Ectodermal cell (in vitro differentiated cells): ENCODE data around the gene ACVRL1. TPM values are rescaled to one million over a fixed set of nuclear protein-coding genes. Genes with fewer than 3 reads are reported as not detected.

Experiments
- H3K27ac ChIP-seq: 2 replicates; pipeline ENCODE4 v1.7.0; 2013; ENCODE audit warnings: mild to moderate bottlenecking, low read depth, low read length; ENCODE audit not compliant: insufficient read depth, poor library complexity, severe bottlenecking
- H3K27me3 ChIP-seq: 2 replicates; pipeline ENCODE4 v1.7.0; 2013; ENCODE audit warnings: mild to moderate bottlenecking, low read length; ENCODE audit not compliant: insufficient read depth, control insufficient read depth, poor library complexity, severe bottlenecking
- H3K36me3 ChIP-seq: one replicate; pipeline ENCODE4 v1.7.0; 2013; ENCODE audit warnings: low read length; ENCODE audit not compliant: control insufficient read depth, insufficient read depth
- H3K4me1 ChIP-seq: one replicate; pipeline ENCODE4 v1.7.0; 2013; ENCODE audit warnings: low read length; ENCODE audit not compliant: control insufficient read depth, insufficient read depth
- H3K4me3 ChIP-seq: 2 replicates; pipeline ENCODE4 v1.7.0; 2013; ENCODE audit warnings: low read depth, low read length, control low read depth; ENCODE audit not compliant: insufficient read depth
- H3K9me3 ChIP-seq: 2 replicates; pipeline ENCODE4 v1.7.0; 2013; ENCODE audit warnings: mild to moderate bottlenecking, low read length, moderate library complexity; ENCODE audit not compliant: control insufficient read depth
- WGBS, 2 experiments: methylation state at CpG; one replicate each; pipeline ENCODE4 v1.1.7; 2013; ENCODE audit warnings: missing lambda C conversion rate in 2 of 2; 5-methylcytosine and 5-hydroxymethylcytosine counted together
- polyA plus RNA-seq, 4 experiments: library from polyadenylated mRNA; stranded (reverse); fragments of 50-300 nt; gene quantifications; one replicate each; pipeline ENCODE4 v1.2.3, GENCODE V29; 2013

ACVRL1 gene
- polyA plus RNA-seq (2013, experiment 1 of 4), result 0.87 TPM
- 0.28 TPM for polyA plus RNA-seq (2013, experiment 2 of 4)
- polyA plus RNA-seq (2013, experiment 3 of 4), result 0.59 TPM
- polyA plus RNA-seq (2013, experiment 4 of 4), result 0.61 TPM

GRCh38 chr12:51907083-51907855 is at the start of gene ACVRL1:
Gene ACVRL1 (plus strand): TSS chr12:51907504. CDS start chr12:51912475, 4,971 bp downstream.
- H3K27me3 ChIP-seq, result peaks cover 48% of the 10 kb centered on the region
- peaks cover 5% of the 10 kb centered on the region for H3K4me1 ChIP-seq
- H3K27ac ChIP-seq, result no peak within 1 kb of the TSS
- peak within 1 kb of the TSS; percentile 35 for H3K4me3 ChIP-seq
- H3K36me3 ChIP-seq, result no peaks in the 10 kb centered on the region
- H3K9me3 ChIP-seq, result no peaks in the 10 kb centered on the region
- 15% methylated on average over 74 of the region's 74 CpGs for WGBS, 2 experiments

- Histone ChIP-seq H3K27me3 (no peaks in the 10 kb centered on the region), H3K27ac (no peak overlapping the region), H3K9me3 (no peaks in the 10 kb centered on the region), H3K36me3 (no peaks in the 10 kb centered on the region), H3K4me1 (peaks cover 33% of the 10 kb centered on the region), H3K4me3 (no peak overlapping the region)
- 93 to 94% methylated on average over 3 of the region's 3 CpGs for WGBS, 2 experiments
Observed at GRCh38 chr12:51860986-51861385, 46.3 kb upstream of the ACVRL1 start.

- Histone ChIP-seq H3K36me3 (no peaks in the 10 kb centered on the region), H3K27me3 (peaks cover under 1% of the 10 kb centered on the region), H3K4me3 (peak overlapping the region; percentile 6), H3K9me3 (no peaks in the 10 kb centered on the region), H3K4me1 (peaks cover 34% of the 10 kb centered on the region), H3K27ac (peak overlapping the region; percentile 91)
- WGBS, 2 experiments, result 0 to 1% methylated on average over 4 of the region's 4 CpGs
Observed at GRCh38 chr12:51862947-51863346, 44.4 kb upstream of the ACVRL1 start.

GRCh38 chr12:51863363-51863932 is 43.9 kb upstream of the ACVRL1 start:
- WGBS, 2 experiments, result 1% methylated on average over 17 of the region's 17 CpGs
- peak overlapping the region; percentile 32 for H3K4me3 ChIP-seq
- H3K27ac ChIP-seq, result peak overlapping the region; percentile 91
- H3K9me3 ChIP-seq, result no peaks in the 10 kb centered on the region
- no peaks in the 10 kb centered on the region for H3K36me3 ChIP-seq
- H3K4me1 ChIP-seq, result peaks cover 34% of the 10 kb centered on the region
- H3K27me3 ChIP-seq, result peaks cover 5% of the 10 kb centered on the region

- 1 to 2% methylated on average over 53 of the region's 53 CpGs for WGBS, 2 experiments
Observed at GRCh38 chr12:51863933-51864832, 43.1 kb upstream of the ACVRL1 start.

GRCh38 chr12:51864833-51865670 is 42.3 kb upstream of the ACVRL1 start:
- Histone ChIP-seq H3K4me3 (peak overlapping the region; percentile 32), H3K27ac (peak overlapping the region; percentile 91), H3K27me3 (peaks cover 21% of the 10 kb centered on the region), H3K4me1 (peaks cover 48% of the 10 kb centered on the region), H3K9me3 (no peaks in the 10 kb centered on the region), H3K36me3 (no peaks in the 10 kb centered on the region)
- WGBS, 2 experiments, result 32 to 34% methylated on average over 11 to 12 of the region's 12 CpGs

More at GRCh38 chr12:51863933-51864832, 43.1 kb upstream of the ACVRL1 start:
- no peaks in the 10 kb centered on the region for H3K36me3 ChIP-seq
- peak overlapping the region; percentile 91 for H3K27ac ChIP-seq
- H3K4me1 ChIP-seq, result peaks cover 40% of the 10 kb centered on the region
- H3K4me3 ChIP-seq, result peak overlapping the region; percentile 32
- peaks cover 13% of the 10 kb centered on the region for H3K27me3 ChIP-seq
- H3K9me3 ChIP-seq, result no peaks in the 10 kb centered on the region

- WGBS, 2 experiments, result 54 to 57% methylated on average over 7 of the region's 7 CpGs
- Histone ChIP-seq H3K27me3 (peaks cover 29% of the 10 kb centered on the region), H3K36me3 (no peaks in the 10 kb centered on the region)
Observed at GRCh38 chr12:51865757-51866270, 41.5 kb upstream of the ACVRL1 start.

GRCh38 chr12:51866324-51866723 is 41.0 kb upstream of the ACVRL1 start:
- Histone ChIP-seq H3K27ac (peak overlapping the region; percentile 31), H3K27me3 (peaks cover 32% of the 10 kb centered on the region), H3K4me1 (peaks cover 53% of the 10 kb centered on the region), H3K4me3 (no peak overlapping the region), H3K9me3 (no peaks in the 10 kb centered on the region), H3K36me3 (no peaks in the 10 kb centered on the region)
- WGBS, 2 experiments, result 80 to 85% methylated on average over 4 of the region's 4 CpGs

More at GRCh38 chr12:51865757-51866270, 41.5 kb upstream of the ACVRL1 start:
- peak overlapping the region; percentile 52 for H3K27ac ChIP-seq
- H3K4me3 ChIP-seq, result no peak overlapping the region
- no peaks in the 10 kb centered on the region for H3K9me3 ChIP-seq
- peaks cover 53% of the 10 kb centered on the region for H3K4me1 ChIP-seq

- Histone ChIP-seq H3K27ac (no peak overlapping the region), H3K4me3 (no peak overlapping the region), H3K36me3 (no peaks in the 10 kb centered on the region), H3K27me3 (peaks cover 37% of the 10 kb centered on the region), H3K4me1 (peaks cover 56% of the 10 kb centered on the region), H3K9me3 (no peaks in the 10 kb centered on the region)
- WGBS, 2 experiments, result 78 to 79% methylated on average over 8 of the region's 8 CpGs
Observed at GRCh38 chr12:51866762-51867161, 40.5 kb upstream of the ACVRL1 start.
